HG03108 (cell line): Measurements from ENCODE around the gene PLA2G2C.
"Not testable (repeated sequence)": the region's sequence is repeated elsewhere in the genome, so short reads cannot be mapped to it uniquely, and the experiment has no call there.

ENCODE experiments used
- ATAC-seq: cut with Tn5 transposase; IDR thresholded peaks from one replicate; pipeline ENCODE4 v1.9.1; 2021; ENCODE audit warnings: moderate library complexity; ENCODE audit not compliant: unreplicated experiment

PLA2G2C gene, protein sequence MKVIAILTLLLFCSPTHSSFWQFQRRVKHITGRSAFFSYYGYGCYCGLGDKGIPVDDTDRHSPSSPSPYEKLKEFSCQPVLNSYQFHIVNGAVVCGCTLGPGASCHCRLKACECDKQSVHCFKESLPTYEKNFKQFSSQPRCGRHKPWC

DNA sequence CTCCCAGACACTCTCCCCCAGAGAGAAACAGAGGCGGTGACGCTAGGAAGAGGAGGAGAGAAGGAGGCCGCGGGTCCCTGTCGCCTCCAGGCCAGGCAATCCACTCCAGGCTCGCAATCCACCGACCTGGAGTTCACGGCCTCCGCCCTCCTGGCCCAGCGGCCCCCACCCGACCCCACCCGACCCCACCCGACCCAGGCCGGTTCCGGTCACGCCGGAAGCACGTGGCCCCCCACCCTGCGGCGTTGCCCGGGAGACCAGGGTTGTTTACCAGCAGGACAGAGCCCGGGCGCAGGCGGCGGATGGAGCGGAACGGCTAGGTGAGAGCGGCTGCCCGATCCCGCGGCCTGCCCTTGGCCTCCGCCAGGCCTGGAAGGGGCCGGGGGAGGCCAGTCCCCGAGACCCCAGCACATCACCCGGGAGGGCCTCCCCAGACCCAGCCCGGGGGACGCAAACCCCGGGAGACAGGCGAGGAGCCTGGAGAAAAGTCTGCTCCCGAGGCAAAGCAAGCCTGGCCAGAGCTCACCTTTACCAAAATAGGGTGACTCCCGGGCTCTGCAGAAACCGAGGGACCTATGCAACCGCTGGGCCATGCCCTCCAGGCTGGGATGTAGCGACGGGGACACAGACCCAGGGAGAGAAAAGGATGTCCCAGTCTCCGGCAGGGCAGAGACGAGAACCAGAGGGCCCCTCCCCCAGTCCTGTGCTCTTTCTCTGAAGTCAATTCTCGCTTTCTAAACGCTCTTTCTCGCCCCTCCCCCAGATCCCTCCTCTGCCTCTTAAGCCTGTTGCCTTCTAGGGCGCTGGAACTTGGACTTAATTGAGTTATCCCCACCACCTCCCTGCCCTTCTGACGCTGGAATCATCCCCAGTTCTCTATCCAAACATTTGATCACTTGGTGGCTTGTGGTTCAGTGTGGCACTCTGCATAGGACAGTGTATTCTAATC is at the start of gene PLA2G2C, which contains the start of gene UBXN10:
TSS of gene PLA2G2C (minus strand) at position 685 of the 949 bp plus-strand sequence. CDS start 9,155 bp downstream, outside the sequence.
TSS of gene UBXN10 (plus strand) at position 263 of the 949 bp plus-strand sequence. CDS start 4,466 bp downstream, outside the sequence.
- no peak for ATAC-seq

DNA sequence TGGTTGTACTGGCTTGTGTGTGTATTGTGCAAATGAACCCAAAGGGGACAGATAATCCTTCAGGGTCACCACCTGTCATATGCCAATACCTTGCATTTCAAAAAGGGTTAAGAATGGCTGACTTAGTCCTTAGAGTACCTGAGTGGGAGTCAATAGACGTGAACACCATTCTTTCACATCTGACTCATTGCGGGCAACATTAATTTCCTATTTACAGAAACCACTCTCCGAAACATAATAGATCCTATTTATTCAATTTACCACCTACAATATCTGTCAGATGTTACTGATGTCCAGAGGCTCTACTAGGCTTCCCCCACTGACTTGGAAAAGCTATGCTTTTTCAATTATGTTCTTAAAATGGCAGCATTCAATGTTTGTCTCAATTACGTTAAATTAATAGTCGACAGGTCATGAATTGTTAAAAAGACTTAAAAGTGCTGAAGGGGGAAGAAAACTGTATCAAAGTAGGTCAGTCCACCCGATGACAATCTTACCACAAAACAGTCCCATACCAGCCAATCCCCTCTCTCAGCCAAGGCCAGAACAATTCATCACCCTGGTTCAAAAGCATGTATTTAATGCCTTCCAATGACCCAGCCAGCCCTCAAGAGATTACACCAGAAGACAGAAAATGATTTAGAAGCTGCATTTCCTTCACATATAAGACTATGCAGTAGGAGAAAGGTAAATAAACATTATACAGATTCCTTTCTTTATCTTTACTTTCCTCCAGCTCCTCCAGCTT is 48.6 kb upstream of the PLA2G2C start:
- no peak for ATAC-seq

DNA sequence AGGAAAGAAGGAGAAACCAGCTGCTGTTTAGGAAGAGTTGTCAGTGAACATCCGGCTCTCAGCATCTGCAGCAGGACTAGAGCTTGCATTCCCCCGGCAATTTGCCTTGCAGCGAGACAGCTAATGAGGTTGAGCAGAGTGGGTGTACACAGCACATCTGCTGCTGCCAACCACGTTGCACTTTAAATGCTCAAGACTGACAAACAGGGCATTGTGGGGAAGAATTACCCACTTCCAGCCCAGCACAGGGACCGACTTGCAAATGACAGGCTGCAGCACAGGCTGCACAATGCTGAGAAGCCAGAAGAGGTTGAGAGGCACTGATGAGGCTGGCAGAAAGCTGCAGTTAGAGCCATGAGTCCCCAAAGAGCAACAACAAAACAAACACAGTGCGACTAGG is 47.5 kb upstream of the PLA2G2C start:
- no peak for ATAC-seq

- no peak for ATAC-seq
These were observed 47.1 kb upstream of the PLA2G2C start for GRCh38 chr1:20233394-20233793.

- not testable (repeated sequence) for ATAC-seq
These were observed 46.2 kb upstream of the PLA2G2C start for GRCh38 chr1:20232564-20232963.

- ATAC-seq = no peak
These were observed 42.9 kb upstream of the PLA2G2C start for GRCh38 chr1:20229171-20229570.

- ATAC-seq = no peak
These were observed 42.1 kb upstream of the PLA2G2C start for GRCh38 chr1:20228314-20228825.

DNA sequence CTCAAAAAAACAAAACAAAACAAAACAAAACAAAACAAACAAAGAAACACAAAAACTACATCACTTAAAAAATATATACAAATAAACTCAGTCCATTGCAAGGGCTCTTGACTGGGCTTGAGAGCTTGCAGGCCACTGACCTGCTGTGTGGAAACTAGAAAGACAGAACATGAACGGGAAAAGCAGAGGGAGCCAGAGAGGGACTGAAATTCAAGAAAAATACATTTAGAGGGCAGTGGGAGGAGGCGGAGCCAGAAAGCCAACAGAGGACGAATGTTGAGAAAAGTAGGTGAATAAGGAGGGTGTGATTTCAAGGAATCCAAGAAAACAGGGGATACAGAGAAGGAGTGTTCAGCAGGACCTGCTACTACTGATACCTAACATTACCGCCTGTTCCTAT is 41.4 kb upstream of the PLA2G2C start:
- no peak for ATAC-seq

DNA sequence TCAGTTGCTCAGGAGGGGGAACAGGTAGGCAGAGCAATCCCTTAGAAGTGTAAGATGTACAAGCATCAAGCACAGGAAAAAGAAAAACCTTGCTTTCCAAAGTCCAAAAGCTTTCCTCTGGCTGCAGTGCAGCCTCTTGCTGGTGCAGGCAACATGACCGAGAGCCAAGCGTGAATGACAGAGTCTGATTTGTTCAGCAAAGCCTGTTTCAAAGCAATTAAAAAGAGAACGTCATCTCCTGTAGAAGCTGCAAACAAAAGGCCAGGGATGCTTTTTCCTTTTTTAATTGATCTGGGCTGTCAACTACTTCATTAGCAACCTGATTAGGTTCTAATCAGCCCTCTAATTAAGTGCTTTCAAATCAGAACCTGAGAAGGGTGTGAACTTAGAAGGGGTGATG is 38.2 kb upstream of the PLA2G2C start:
- ATAC-seq = no peak

- no peak for ATAC-seq
These were observed 37.5 kb upstream of the PLA2G2C start for GRCh38 chr1:20223551-20224419.

DNA sequence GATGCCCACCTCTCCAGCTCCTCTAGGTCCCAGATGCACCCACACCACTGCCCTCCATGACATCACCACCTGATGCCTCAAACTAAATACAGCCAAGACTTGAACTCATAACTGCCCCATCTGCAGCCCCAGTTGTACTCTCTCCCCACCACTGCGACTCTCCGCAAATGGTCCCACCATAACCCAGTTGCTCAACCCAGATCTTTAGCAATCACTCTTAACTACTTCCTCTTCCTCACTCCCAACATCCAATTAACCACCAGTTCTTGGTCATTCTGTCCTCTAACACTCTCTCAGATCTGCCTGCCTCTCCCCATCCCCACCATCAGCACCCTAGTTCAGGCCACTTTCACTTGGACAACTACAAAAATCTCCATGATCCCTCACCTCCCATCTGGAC is 36.8 kb upstream of the PLA2G2C start:
- no peak for ATAC-seq

GRCh38 chr1:20220036-20220435 is 33.7 kb upstream of the PLA2G2C start:
- no peak for ATAC-seq

DNA sequence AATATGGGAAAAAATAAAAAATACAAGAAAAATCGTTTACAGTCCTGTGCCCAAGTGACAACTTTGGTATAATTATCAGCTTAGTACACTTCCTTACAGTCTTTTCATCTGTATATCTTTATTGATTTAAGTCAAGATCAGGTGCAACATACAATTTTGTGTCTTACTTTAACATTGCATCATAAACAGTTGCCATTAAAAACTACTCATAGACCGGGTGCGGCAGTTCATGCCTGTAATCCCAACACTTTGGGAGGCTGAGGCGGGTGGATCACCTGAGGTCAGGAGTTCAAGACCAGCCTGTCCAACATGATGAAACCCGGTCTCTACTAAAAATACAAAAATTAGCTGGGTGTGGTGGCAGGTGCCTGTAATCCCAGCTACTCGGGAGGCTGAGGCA is 32.7 kb upstream of the PLA2G2C start:
- ATAC-seq = not testable (repeated sequence)

- ATAC-seq = no peak
These were observed 30.3 kb upstream of the PLA2G2C start for GRCh38 chr1:20216574-20216973.

- no peak for ATAC-seq
These were observed 29.4 kb upstream of the PLA2G2C start for GRCh38 chr1:20215716-20216115.

GRCh38 chr1:20212685-20213331 is 26.5 kb upstream of the PLA2G2C start:
- no peak for ATAC-seq

- ATAC-seq = no peak
These were observed 25.9 kb upstream of the PLA2G2C start for GRCh38 chr1:20212085-20212684.

- ATAC-seq = no peak
These were observed 25.2 kb upstream of the PLA2G2C start for GRCh38 chr1:20211511-20211931.

DNA sequence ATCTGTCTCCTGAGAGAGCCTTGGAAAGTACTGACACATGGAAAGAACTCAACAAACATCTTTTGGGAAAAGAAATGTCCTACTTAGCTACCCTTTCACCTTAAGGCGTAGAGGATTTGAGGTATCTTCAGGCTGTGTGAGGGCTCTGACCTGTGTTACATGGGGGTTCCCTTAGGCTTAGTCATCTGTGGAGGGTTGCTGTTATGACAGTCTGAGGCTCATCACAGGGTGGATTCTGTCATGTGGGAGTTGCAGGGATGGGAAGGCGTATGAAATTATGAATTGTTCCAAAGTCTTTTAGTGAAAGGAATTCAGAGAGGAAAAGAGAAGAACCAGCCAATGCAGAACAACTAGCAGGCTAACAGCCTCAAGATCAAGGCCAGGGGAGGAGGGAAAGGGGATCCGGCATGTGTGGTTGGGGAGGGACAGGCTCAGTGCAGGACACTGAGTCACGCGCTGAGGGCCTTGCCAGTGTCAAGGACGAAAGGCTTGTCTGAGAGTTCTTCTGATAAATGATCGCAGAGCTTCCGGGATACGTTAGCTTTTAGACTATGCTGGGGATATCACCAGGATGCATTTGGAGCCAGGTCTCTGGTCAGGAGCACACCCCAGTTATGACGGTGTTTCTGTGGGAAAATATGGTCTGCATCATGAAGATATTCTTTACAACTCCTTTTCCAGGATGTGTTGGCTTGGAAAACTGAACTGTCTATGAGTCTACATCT is 24.6 kb upstream of the PLA2G2C start:
- no peak for ATAC-seq
